Type B pancreatic cell (in vitro differentiated cells): Measurements from ENCODE around the gene FLNB. TPM values are rescaled to one million over a fixed set of nuclear protein-coding genes. Genes with fewer than 3 reads are reported as not detected.
A peak's percentile ranks its signal among the peaks of the same experiment; 100 is the strongest.

ENCODE experiments used
- DNase-seq: peaks from one replicate; pipeline ENCODE4 v3.0.0; 2021; ENCODE audit warnings: mixed read lengths; ENCODE audit not compliant: unreplicated experiment; ENCODE audit errors: extremely low spot score
- H3K27ac Mint-ChIP-seq: 2 replicates; pipeline ENCODE4 v1.8.0; 2021; ENCODE audit warnings: mild to moderate bottlenecking, mixed read lengths
- H3K27me3 Mint-ChIP-seq: 2 replicates; pipeline ENCODE4 v1.8.0; 2021; ENCODE audit warnings: mixed read lengths
- H3K36me3 Mint-ChIP-seq: 2 replicates; pipeline ENCODE4 v1.8.0; 2021; ENCODE audit warnings: mixed read lengths
- H3K4me1 Mint-ChIP-seq: one replicate; pipeline ENCODE4 v1.8.0; 2021; ENCODE audit warnings: mixed read lengths; ENCODE audit not compliant: unreplicated experiment
- H3K4me3 Mint-ChIP-seq: 2 replicates; pipeline ENCODE4 v1.8.0; 2021; ENCODE audit warnings: mild to moderate bottlenecking, mixed read lengths
- H3K9me3 Mint-ChIP-seq: 2 replicates; pipeline ENCODE4 v1.8.0; 2021; ENCODE audit warnings: mixed read lengths
- CTCF ChIP-seq: fragments of 200-600 bp; sonication (generic); conservative IDR thresholded peaks from 2 replicates; pipeline ENCODE4 v1.5.0; 2021; ENCODE audit warnings: antibody characterized with exemption, mild to moderate bottlenecking
- total RNA-seq: library from RNA; stranded (reverse); gene quantifications from 2 replicates; pipeline ENCODE4 v1.2.1, GENCODE V29; 2021; ENCODE audit warnings: low replicate concordance

The FLNB gene
- total RNA-seq, 1 donor from 2014 or later, result 204 TPM

GRCh38 chr3:58105196-58105595, 97.0 kb downstream of the FLNB start:
- Mint-ChIP-seq H3K4me3 (no peak overlapping the region), H3K27ac (no peak overlapping the region), H3K9me3 (no peaks in the 10 kb centered on the region), H3K4me1 (peaks cover 9% of the 10 kb centered on the region), H3K36me3 (peaks cover 45% of the 10 kb centered on the region), H3K27me3 (no peaks in the 10 kb centered on the region)
- DNase-seq, result no peak
- no peak for TF ChIP-seq CTCF

- DNase-seq, result no peak
- TF ChIP-seq CTCF, result no peak
- Mint-ChIP-seq H3K4me3 (no peak overlapping the region), H3K27ac (no peak overlapping the region), H3K9me3 (no peaks in the 10 kb centered on the region), H3K36me3 (peaks cover 45% of the 10 kb centered on the region), H3K4me1 (peaks cover 9% of the 10 kb centered on the region), H3K27me3 (no peaks in the 10 kb centered on the region)
Observed at GRCh38 chr3:58106061-58106460, 97.8 kb downstream of the FLNB start.

- peaks cover 9% of the 10 kb centered on the region for H3K4me1 Mint-ChIP-seq
- H3K27me3 Mint-ChIP-seq, result no peaks in the 10 kb centered on the region
- H3K9me3 Mint-ChIP-seq, result no peaks in the 10 kb centered on the region
- H3K27ac Mint-ChIP-seq, result no peak overlapping the region
- peaks cover 48% of the 10 kb centered on the region for H3K36me3 Mint-ChIP-seq
- no peak for TF ChIP-seq CTCF
- no peak for DNase-seq
- no peak overlapping the region for H3K4me3 Mint-ChIP-seq
Observed at GRCh38 chr3:58106640-58107039, 98.4 kb downstream of the FLNB start.

- H3K9me3 Mint-ChIP-seq, result no peaks in the 10 kb centered on the region
- no peak overlapping the region for H3K4me3 Mint-ChIP-seq
- H3K36me3 Mint-ChIP-seq, result peaks cover 49% of the 10 kb centered on the region
- H3K4me1 Mint-ChIP-seq, result peaks cover under 1% of the 10 kb centered on the region
- no peaks in the 10 kb centered on the region for H3K27me3 Mint-ChIP-seq
- peak overlapping the region; percentile 15 for H3K27ac Mint-ChIP-seq
- TF ChIP-seq CTCF, result no peak
- no peak for DNase-seq
Observed at GRCh38 chr3:58107597-58107996, 99.4 kb downstream of the FLNB start.

GRCh38 chr3:58109752-58110151, 101.5 kb downstream of the FLNB start:
- DNase-seq, result no peak
- H3K4me1 Mint-ChIP-seq, result no peaks in the 10 kb centered on the region
- H3K27ac Mint-ChIP-seq, result peak overlapping the region; percentile 58
- no peaks in the 10 kb centered on the region for H3K9me3 Mint-ChIP-seq
- no peak for TF ChIP-seq CTCF
- H3K36me3 Mint-ChIP-seq, result peaks cover 60% of the 10 kb centered on the region
- no peaks in the 10 kb centered on the region for H3K27me3 Mint-ChIP-seq
- H3K4me3 Mint-ChIP-seq, result no peak overlapping the region
